HCT116 (cell line): ENCODE data around the gene CD164. TPM values are rescaled to one million over a fixed set of nuclear protein-coding genes. Genes with fewer than 3 reads are reported as not detected.

ENCODE experiments used
- ATAC-seq: fragments of 200-7000 bp; cut with Tn5 transposase; 2 replicates; pipeline ENCODE4 v1.9.1; 2020; ENCODE audit warnings: mild to moderate bottlenecking, moderate library complexity
- BruUV-seq: library from RNA; stranded (reverse); fragments of 400-500 nt; replicated peaks from 2 replicates; lab custom pipeline; 2021; lab: Mats Ljungman, UMichigan
- CTCF ChIA-PET: fragments of 300-600 bp; sonication (Branson Sonifier 250); formaldehyde crosslinking; loops from one replicate; lab custom pipeline; 2021; ENCODE audit warnings: antibody characterized with exemption; lab: Charles Lee
- POLR2A ChIA-PET: fragments of 300-600, 350-600 bp; sonication (Branson Sonifier 250); formaldehyde crosslinking; loops from one replicate; lab custom pipeline; 2021; ENCODE audit warnings: antibody characterized with exemption; lab: Charles Lee
- RAD21 ChIA-PET, 2 experiments: fragments of 300-600 bp; sonication (Branson Sonifier 250); formaldehyde crosslinking; loops; one replicate each; lab custom pipeline; 2023; ENCODE audit warnings: low total read pairs in 2 of 2; ENCODE audit not compliant: uncharacterized antibody in 2 of 2, unreplicated experiment in 2 of 2, low non-redundant PET in 1 of 2; lab: Charles Lee
- DNase-seq: peaks from one replicate; pipeline ENCODE4 v3.0.0-alpha.2; 2010; ENCODE audit warnings: low read depth, low spot score
- H2AFZ ChIP-seq: fragments of 200-600 bp; shearing (Covaris generic), sonication (generic); 2 replicates; pipeline ENCODE4 v1.6.1; 2017; ENCODE audit warnings: low read depth, mixed run types, mixed read lengths, antibody characterized with exemption, low read length; ENCODE audit not compliant: poor library complexity, severe bottlenecking
- H3K27ac ChIP-seq: 2 replicates; pipeline ENCODE4 v1.5.1; 2012; ENCODE audit warnings: low read depth, low read length
- H3K27me3 ChIP-seq: fragments of 200-600 bp; sonication (generic); 2 replicates; pipeline ENCODE4 v1.6.1; 2016; ENCODE audit warnings: mixed run types, low read length, mixed read lengths; ENCODE audit not compliant: insufficient read depth
- H3K36me3 ChIP-seq, 2 experiments: fragments of 200-500 bp in 1 of 2; fragments of 200-600 bp in 1 of 2; sonication (Bioruptor generic) in 1 of 2; sonication (generic) in 1 of 2; 2 replicates each; pipeline versions ENCODE4 v1.5.1 to v1.6.1; 2014 to 2016; ENCODE audit warnings: low read length in 2 of 2, inconsistent platforms in 1 of 2, mixed read lengths in 1 of 2, mixed run types in 1 of 2; ENCODE audit not compliant: insufficient read depth in 2 of 2, control insufficient read depth in 1 of 2
- H3K4me1 ChIP-seq, 2 experiments: fragments of 200-600 bp in 1 of 2; sonication (generic) in 1 of 2; 2 replicates each; pipeline versions ENCODE4 v1.5.1 to v1.6.1; 2012 to 2017; ENCODE audit warnings: low read length in 2 of 2, inconsistent platforms in 1 of 2, mild to moderate bottlenecking in 1 of 2, mixed read lengths in 1 of 2, mixed run types in 1 of 2, moderate library complexity in 1 of 2; ENCODE audit not compliant: insufficient read depth in 2 of 2, control insufficient read depth in 1 of 2
- H3K4me2 ChIP-seq: fragments of 200-600 bp; sonication (generic); 2 replicates; pipeline ENCODE4 v1.6.1; 2017; ENCODE audit warnings: mixed run types, low read length, mixed read lengths
- H3K4me3 ChIP-seq, 2 experiments: fragments of 200-600 bp in 1 of 2; sonication (generic) in 1 of 2; replicated peaks in 1 of 2; 2 replicates each; pipeline ENCODE4 v1.5.1; 2011 to 2016; ENCODE audit warnings: low read length in 2 of 2, control low read depth in 1 of 2, low read depth in 1 of 2, mild to moderate bottlenecking in 1 of 2, mixed read lengths in 1 of 2, mixed run types in 1 of 2
- H3K79me2 ChIP-seq: fragments of 200-600 bp; sonication (generic); 2 replicates; pipeline ENCODE4 v1.6.1; 2017; ENCODE audit warnings: mild to moderate bottlenecking, mixed run types, low read length, moderate library complexity, mixed read lengths; ENCODE audit not compliant: insufficient read depth
- H3K9ac ChIP-seq: fragments of 200-600 bp; sonication (generic); 2 replicates; pipeline ENCODE4 v1.6.1; 2016; ENCODE audit warnings: low read length, mixed read lengths
- H3K9me2 ChIP-seq: fragments of 200-600 bp; sonication (generic), shearing (Covaris generic); 2 replicates; pipeline ENCODE4 v1.6.1; 2017; ENCODE audit warnings: mixed run types, mild to moderate bottlenecking, moderate library complexity; ENCODE audit not compliant: insufficient read depth
- H3K9me3 ChIP-seq, 2 experiments: fragments of 200-500 bp in 1 of 2; fragments of 200-600 bp in 1 of 2; sonication (Bioruptor generic) in 1 of 2; sonication (generic) in 1 of 2; 2 replicates each; pipeline ENCODE4 v1.6.1; 2014 to 2017; ENCODE audit warnings: low read length in 2 of 2, mixed read lengths in 2 of 2, inconsistent platforms in 1 of 2, low read depth in 1 of 2, mild to moderate bottlenecking in 1 of 2, mixed run types in 1 of 2, moderate library complexity in 1 of 2; ENCODE audit not compliant: control insufficient read depth in 1 of 2, insufficient read depth in 1 of 2
- H4K20me1 ChIP-seq: fragments of 200-600 bp; sonication (generic), shearing (Covaris generic); 2 replicates; pipeline ENCODE4 v1.6.1; 2017; ENCODE audit warnings: mixed run types, mild to moderate bottlenecking, moderate library complexity; ENCODE audit not compliant: insufficient read depth
- CEBPB ChIP-seq: IDR thresholded peaks from 2 replicates; pipeline ENCODE4 v1.6.1; 2012; ENCODE audit warnings: low read depth
- EGR1 ChIP-seq: IDR thresholded peaks from 2 replicates; pipeline ENCODE4 v1.6.1; 2012; ENCODE audit warnings: low read depth
- ELF1 ChIP-seq: IDR thresholded peaks from 2 replicates; pipeline ENCODE4 v1.6.1; 2012; ENCODE audit warnings: low read depth, borderline replicate concordance
- EZH2 ChIP-seq: fragments of 200-600 bp; sonication (generic); IDR thresholded peaks from 2 replicates; pipeline ENCODE4 v1.6.1; 2017; ENCODE audit warnings: antibody characterized with exemption, mixed run types
- FOSL1 ChIP-seq: IDR thresholded peaks from 2 replicates; pipeline ENCODE4 v1.6.1; 2012; ENCODE audit warnings: low read depth
- RAD21 ChIP-seq: IDR thresholded peaks from 2 replicates; pipeline ENCODE4 v1.6.1; 2012; ENCODE audit warnings: low read depth, mild to moderate bottlenecking
- SIN3A ChIP-seq: IDR thresholded peaks from 2 replicates; pipeline ENCODE4 v1.6.1; 2012; ENCODE audit warnings: low read depth
- intact Hi-C: fragments of 100-400 bp; cut with micrococcal nuclease; formaldehyde crosslinking; loops from 2 replicates; pipeline ENCODE4 v1.10.0; 2022
- total RNA-seq: library from RNA; stranded (reverse); gene quantifications from one replicate; pipeline ENCODE4 v1.2.1, GENCODE V29; 2021; ENCODE audit not compliant: unreplicated experiment
- TF ChIP-seq, protein P1 (sequence below), 3 experiments: fragments of 200-600 bp in 1 of 3; sonication (generic) in 1 of 3; IDR thresholded peaks in 2 of 3; conservative IDR thresholded peaks in 1 of 3; 2 replicates each; pipeline ENCODE4 v1.5.1; 2012 to 2017; ENCODE audit warnings: low read depth in 2 of 3, low read length in 2 of 3, antibody characterized with exemption in 1 of 3, borderline replicate concordance in 1 of 3, control low read depth in 1 of 3, mild to moderate bottlenecking in 1 of 3, mixed read lengths in 1 of 3, mixed run types in 1 of 3, moderate library complexity in 1 of 3; ENCODE audit not compliant: insufficient read depth in 1 of 3

The CD164 gene
- total RNA-seq, 1 experiment from 2014 or later, result 171 TPM

- TF ChIP-seq, protein P1, sequence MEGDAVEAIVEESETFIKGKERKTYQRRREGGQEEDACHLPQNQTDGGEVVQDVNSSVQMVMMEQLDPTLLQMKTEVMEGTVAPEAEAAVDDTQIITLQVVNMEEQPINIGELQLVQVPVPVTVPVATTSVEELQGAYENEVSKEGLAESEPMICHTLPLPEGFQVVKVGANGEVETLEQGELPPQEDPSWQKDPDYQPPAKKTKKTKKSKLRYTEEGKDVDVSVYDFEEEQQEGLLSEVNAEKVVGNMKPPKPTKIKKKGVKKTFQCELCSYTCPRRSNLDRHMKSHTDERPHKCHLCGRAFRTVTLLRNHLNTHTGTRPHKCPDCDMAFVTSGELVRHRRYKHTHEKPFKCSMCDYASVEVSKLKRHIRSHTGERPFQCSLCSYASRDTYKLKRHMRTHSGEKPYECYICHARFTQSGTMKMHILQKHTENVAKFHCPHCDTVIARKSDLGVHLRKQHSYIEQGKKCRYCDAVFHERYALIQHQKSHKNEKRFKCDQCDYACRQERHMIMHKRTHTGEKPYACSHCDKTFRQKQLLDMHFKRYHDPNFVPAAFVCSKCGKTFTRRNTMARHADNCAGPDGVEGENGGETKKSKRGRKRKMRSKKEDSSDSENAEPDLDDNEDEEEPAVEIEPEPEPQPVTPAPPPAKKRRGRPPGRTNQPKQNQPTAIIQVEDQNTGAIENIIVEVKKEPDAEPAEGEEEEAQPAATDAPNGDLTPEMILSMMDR (IDR thresholded peaks at IDR 0.05 in 2 of 3, conservative IDR thresholded peaks at IDR 0.05 in 1 of 3; ENCODE audit: borderline replicate concordance in 1 of 3, insufficient read depth in 1 of 3, low read depth in 2 of 3, low read length in 2 of 3), result peak; percentile 53 to 79 (median 60); a peak in 5 of 6 replicates
- no peak for TF ChIP-seq FOSL1
- TF ChIP-seq CEBPB, result no peak; the same call in 1 of the 2 replicates
- no peak for TF ChIP-seq EZH2
- peak; percentile 64; the same call in 1 of the 2 replicates for TF ChIP-seq ELF1
These were observed 540 bp upstream of the CD164 start (continued) for GRCh38 chr6:109382576-109383437.

DNA sequence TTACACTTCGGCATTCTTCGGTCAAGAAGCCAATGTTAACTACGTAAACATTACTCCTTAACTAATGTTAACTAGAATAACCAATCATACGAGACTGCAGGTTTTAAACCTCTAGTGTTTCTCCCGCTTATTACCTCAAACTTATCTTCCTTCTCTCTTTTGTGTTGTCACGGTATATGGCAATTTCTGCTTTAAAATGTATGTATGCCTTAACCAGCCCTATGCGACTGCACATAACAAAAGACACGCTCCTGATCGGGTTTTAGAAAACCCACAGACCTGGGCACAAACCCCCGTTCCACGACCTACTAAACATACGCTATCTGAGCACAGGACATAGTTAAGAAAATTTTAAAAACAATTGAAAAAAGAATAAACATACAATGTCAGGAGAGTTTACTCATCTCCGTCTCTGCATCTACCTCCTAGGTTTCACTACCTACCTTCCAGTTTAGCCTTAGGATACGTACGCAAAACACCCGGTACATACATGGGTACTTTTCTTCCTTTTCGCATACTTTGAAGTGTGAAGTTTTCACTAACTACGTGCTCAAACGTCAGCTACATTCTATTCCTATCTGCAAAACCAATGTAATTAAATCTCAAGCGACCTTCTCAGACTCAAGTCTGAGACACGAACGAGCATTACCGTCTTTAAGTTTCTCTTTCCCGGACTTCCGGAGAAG lies 1.1 kb downstream of the CD164 start:
- RAD21 ChIA-PET, result no interaction called here
- no peaks in the 10 kb centered on the region for H3K9me2 ChIP-seq
- TF ChIP-seq SIN3A (peak; percentile 10; the same call in 1 of the 2 replicates), EGR1 (no peak), RAD21 (no peak)
- no peaks in the 10 kb centered on the region for H3K27me3 ChIP-seq
- H3K9me3 ChIP-seq, result no peaks in the 10 kb centered on the region
- peak overlapping the region; percentile 92 for H3K27ac ChIP-seq
- H3K79me2 ChIP-seq, result peaks cover 60% of the 10 kb centered on the region
- intact Hi-C loops, result loop anchor here (5.0 kb wide), 1 partner anchor 819 kb away; the partner anchor contains the start of gene FOXO3
- H3K36me3 ChIP-seq, result peaks cover 16 to 21% of the 10 kb centered on the region in 2 experiments; a peak in 3 of 4 replicates
- CTCF ChIA-PET, result no interaction called here
- H3K4me3 ChIP-seq, result peak overlapping the region; percentile 75 to 80
- ATAC-seq (no peak), DNase-seq (no peak)
- H3K4me1 ChIP-seq, result peaks cover 4 to 27% of the 10 kb centered on the region in 2 experiments; a peak in 3 of 4 replicates
- 0 out of 2 replicates have a peak, but pooled peaks cover 17% of the 10 kb centered on the region for H4K20me1 ChIP-seq
- no TSS peak for BruUV-seq
- H2AFZ ChIP-seq, result no peak overlapping the region
- peak overlapping the region; percentile 94 for H3K4me2 ChIP-seq
- POLR2A ChIA-PET, result no interaction called here
- H3K9ac ChIP-seq, result peak overlapping the region; percentile 94
